Parathyroid adenoma (tissue), 2 donors: Measurements from ENCODE around the gene BAK1.

Experiments
- H2AFZ ChIP-seq: fragments of 300-600 bp; sonication (generic); one replicate; pipeline ENCODE4 v1.7.0; 2017; ENCODE audit warnings: antibody characterized with exemption, mild to moderate bottlenecking
- H3K27ac ChIP-seq: fragments of 300-600 bp; sonication (generic); one replicate; pipeline ENCODE4 v1.7.0; 2017
- H3K27me3 ChIP-seq: fragments of 300-600 bp; sonication (generic); one replicate; pipeline ENCODE4 v1.7.0; 2017; ENCODE audit warnings: low read length; ENCODE audit not compliant: control insufficient read depth, insufficient read depth
- H3K36me3 ChIP-seq: fragments of 300-600 bp; sonication (generic); one replicate; pipeline ENCODE4 v1.7.0; 2017; ENCODE audit warnings: low read length; ENCODE audit not compliant: control insufficient read depth, insufficient read depth
- H3K4me1 ChIP-seq: fragments of 300-600 bp; sonication (generic); one replicate; pipeline ENCODE4 v1.7.0; 2017; ENCODE audit warnings: control low read depth
- H3K4me2 ChIP-seq: fragments of 300-600 bp; sonication (generic); one replicate; pipeline ENCODE4 v1.7.0; 2017; ENCODE audit warnings: low read length
- H3K4me3 ChIP-seq: fragments of 300-600 bp; sonication (generic); one replicate; pipeline ENCODE4 v1.7.0; 2017; ENCODE audit warnings: low read depth, low read length
- H3K79me2 ChIP-seq: fragments of 300-600 bp; sonication (generic); one replicate; pipeline ENCODE4 v1.7.0; 2017; ENCODE audit warnings: control low read depth
- H3K9ac ChIP-seq: fragments of 300-600 bp; sonication (generic); one replicate; pipeline ENCODE4 v1.7.0; 2017; ENCODE audit warnings: mild to moderate bottlenecking
- H3K9me3 ChIP-seq: fragments of 300-600 bp; sonication (generic); one replicate; pipeline ENCODE4 v1.7.0; 2017; ENCODE audit warnings: low read length; ENCODE audit not compliant: control insufficient read depth
- TF ChIP-seq, protein P1 (sequence below): fragments of 300-600 bp; sonication (generic); IDR thresholded peaks from one replicate; pipeline ENCODE4 v1.7.0; 2017; ENCODE audit warnings: antibody characterized with exemption, mild to moderate bottlenecking
- donor health status: primary hyperparathyroidism.

The BAK1 gene

DNA sequence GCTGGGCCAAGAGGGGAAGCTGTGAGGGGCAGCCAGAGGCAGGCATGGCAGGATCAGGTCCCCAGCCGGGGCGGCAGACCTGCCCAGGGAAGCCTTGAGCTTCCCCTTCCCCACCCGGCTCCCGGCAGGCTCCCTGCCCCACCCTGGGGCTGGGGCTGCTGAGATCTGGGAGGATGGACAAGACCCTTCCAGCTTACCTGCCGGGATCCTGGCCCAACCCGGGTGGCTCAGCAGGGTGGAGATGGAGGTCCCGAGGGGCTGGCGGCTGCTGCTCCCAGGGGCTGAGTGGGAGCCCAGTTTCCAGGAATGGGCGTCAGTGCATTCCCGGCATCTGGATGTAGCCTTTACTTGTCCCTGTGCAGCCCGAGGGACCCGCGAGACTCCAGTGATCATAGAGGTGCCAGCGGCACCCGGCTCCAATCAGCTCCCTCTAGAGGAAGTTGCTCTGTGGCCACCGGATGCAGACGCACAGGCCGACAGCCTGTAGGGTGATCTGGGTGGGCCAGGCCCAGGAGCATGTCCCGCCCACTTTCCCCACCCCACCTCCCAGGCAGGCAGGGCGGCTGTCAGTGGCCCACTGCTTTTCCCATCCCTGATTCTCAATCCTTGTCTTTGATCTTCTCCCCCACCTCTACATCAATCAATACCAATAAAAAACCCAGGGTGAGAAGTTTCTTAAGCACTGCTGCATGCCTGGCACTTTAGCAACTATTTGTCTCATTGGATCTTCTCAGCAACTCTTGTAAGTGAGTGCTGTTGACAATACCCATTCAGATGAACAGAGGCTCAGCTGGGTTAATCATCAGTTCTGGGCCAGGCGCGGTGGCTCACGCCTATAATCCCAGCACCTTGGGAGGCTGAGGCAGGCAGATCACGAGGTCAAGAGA, at the start of gene BAK1:
Gene BAK1 (minus strand): TSS at position 449 of the 887 bp plus-strand sequence. CDS start 2,672 bp downstream, outside the sequence.
- TF ChIP-seq, protein P1, sequence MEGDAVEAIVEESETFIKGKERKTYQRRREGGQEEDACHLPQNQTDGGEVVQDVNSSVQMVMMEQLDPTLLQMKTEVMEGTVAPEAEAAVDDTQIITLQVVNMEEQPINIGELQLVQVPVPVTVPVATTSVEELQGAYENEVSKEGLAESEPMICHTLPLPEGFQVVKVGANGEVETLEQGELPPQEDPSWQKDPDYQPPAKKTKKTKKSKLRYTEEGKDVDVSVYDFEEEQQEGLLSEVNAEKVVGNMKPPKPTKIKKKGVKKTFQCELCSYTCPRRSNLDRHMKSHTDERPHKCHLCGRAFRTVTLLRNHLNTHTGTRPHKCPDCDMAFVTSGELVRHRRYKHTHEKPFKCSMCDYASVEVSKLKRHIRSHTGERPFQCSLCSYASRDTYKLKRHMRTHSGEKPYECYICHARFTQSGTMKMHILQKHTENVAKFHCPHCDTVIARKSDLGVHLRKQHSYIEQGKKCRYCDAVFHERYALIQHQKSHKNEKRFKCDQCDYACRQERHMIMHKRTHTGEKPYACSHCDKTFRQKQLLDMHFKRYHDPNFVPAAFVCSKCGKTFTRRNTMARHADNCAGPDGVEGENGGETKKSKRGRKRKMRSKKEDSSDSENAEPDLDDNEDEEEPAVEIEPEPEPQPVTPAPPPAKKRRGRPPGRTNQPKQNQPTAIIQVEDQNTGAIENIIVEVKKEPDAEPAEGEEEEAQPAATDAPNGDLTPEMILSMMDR, result peak; percentile 70
- Histone ChIP-seq H3K79me2 (peaks cover 6% of the 10 kb centered on the region), H2AFZ (peak within 1 kb of the TSS; percentile 99), H3K4me1 (peaks cover 4% of the 10 kb centered on the region), H3K27me3 (no peaks in the 10 kb centered on the region), H3K9me3 (no peaks in the 10 kb centered on the region), H3K36me3 (no peaks in the 10 kb centered on the region), H3K4me3 (peak within 1 kb of the TSS; percentile 94), H3K9ac (peak within 1 kb of the TSS; percentile 49), H3K27ac (peak within 1 kb of the TSS; percentile 63), H3K4me2 (peak within 1 kb of the TSS; percentile 74)

DNA sequence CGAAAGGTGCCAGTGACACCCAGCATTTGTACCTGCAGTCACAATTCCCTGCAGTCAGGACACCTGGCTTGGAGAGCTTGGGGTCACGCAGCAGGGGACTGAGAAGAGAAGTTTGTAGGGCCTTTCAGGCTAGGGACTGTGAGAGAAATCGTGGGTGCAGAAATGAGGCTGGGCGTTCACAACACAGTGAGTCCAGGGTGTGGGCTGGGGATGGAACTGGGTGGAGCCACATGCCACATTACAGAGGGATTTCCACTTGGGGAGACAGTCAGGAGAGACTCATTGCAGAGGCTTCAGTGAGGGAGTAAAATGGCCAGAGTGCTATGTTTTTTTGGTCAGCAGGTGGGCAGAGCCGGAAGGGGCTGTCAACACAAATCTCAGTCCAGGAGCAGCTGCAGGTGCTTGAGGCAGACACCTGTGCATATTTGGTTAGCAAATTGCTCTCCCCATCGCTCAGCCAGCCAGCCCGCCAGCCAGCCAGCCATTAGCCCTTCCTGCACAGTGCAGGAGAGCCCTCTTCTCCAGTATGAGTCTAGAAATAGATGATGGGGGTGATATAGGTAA, 48.4 kb upstream of the BAK1 start:
- H3K36me3 ChIP-seq, result no peaks in the 10 kb centered on the region
- TF ChIP-seq, protein P1, result no peak

DNA sequence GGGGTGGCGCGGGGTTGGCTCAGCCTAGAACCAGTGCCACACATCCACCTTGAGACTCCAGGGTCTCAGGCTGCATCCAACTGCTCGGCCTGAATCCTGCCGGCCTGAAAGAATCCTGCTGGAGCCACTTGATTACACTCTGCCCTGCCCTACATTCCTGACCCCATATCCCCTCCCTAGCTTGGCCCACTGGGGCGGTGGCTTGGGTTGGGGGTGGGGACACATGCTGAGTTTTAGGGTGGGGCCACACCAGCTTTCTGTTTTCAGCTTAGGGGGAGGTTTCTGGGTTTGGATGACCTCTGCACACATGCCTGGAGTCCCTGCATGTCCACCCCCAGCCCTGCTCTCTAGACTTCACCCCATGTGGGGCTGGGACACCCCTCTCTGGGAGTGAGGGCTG, 47.8 kb upstream of the BAK1 start:
- no peaks in the 10 kb centered on the region for H3K36me3 ChIP-seq
- no peak overlapping the region for H3K4me3 ChIP-seq
- TF ChIP-seq, protein P1, result no peak
- no peaks in the 10 kb centered on the region for H3K27me3 ChIP-seq
- H3K4me2 ChIP-seq, result no peak overlapping the region
- H3K27ac ChIP-seq, result no peak overlapping the region
- H3K4me1 ChIP-seq, result peaks cover under 1% of the 10 kb centered on the region
- H2AFZ ChIP-seq, result no peak overlapping the region
- no peaks in the 10 kb centered on the region for H3K79me2 ChIP-seq
- H3K9me3 ChIP-seq, result no peaks in the 10 kb centered on the region
- H3K9ac ChIP-seq, result no peak overlapping the region

More for the DNA sequence above, 48.4 kb upstream of the BAK1 start:
- no peak overlapping the region for H3K9ac ChIP-seq
- no peak overlapping the region for H3K27ac ChIP-seq
- no peaks in the 10 kb centered on the region for H3K27me3 ChIP-seq
- H3K4me1 ChIP-seq, result no peaks in the 10 kb centered on the region
- no peak overlapping the region for H3K4me2 ChIP-seq
- no peak overlapping the region for H2AFZ ChIP-seq
- no peaks in the 10 kb centered on the region for H3K79me2 ChIP-seq
- no peaks in the 10 kb centered on the region for H3K9me3 ChIP-seq
- H3K4me3 ChIP-seq, result no peak overlapping the region

DNA sequence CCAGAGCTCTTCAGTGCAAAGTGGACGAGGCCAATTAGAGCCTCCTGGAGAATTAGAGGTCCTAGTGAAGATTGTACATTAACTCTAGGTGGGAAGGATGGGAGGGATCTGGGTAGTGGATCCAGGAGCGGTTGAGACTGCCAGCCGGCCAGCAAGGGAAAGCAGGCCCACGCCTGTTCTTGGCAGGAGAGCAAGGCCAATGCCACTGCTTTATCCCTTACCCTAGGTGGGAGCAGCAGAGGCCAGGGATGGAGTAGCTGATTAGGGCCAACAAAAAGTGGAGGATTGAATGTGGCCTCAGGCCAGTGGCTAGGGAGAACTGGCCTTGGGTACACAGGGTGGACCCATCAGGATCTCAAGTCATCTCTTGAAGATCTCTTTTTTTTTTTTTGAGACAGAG, 44.8 kb upstream of the BAK1 start:
- no peak overlapping the region for H3K9ac ChIP-seq
- no peaks in the 10 kb centered on the region for H3K27me3 ChIP-seq
- H3K36me3 ChIP-seq, result no peaks in the 10 kb centered on the region
- no peak overlapping the region for H2AFZ ChIP-seq
- TF ChIP-seq, protein P1, result no peak
- H3K79me2 ChIP-seq, result no peaks in the 10 kb centered on the region
- no peak overlapping the region for H3K27ac ChIP-seq
- peaks cover 6% of the 10 kb centered on the region for H3K4me1 ChIP-seq
- H3K4me2 ChIP-seq, result no peak overlapping the region
- no peaks in the 10 kb centered on the region for H3K9me3 ChIP-seq
- no peak overlapping the region for H3K4me3 ChIP-seq
